ENCODE data around the gene TCEAL9. TPM values are rescaled to one million over a fixed set of nuclear protein-coding genes. Genes with fewer than 3 reads are reported as not detected.
A peak's percentile ranks its signal among the peaks of the same experiment; 100 is the strongest.

The TCEAL9 gene
- polyA plus RNA-seq, 1 experiment = 15.7 TPM

- Histone ChIP-seq H3K36me3 (ENCODE audit: control insufficient read depth, insufficient read depth, low read length) (no peaks in the 10 kb centered on the region), H3K27me3 (ENCODE audit: control insufficient read depth, insufficient read depth, low read length) (no peaks in the 10 kb centered on the region), H3K4me3 (ENCODE audit: low read depth, low read length) (peak within 1 kb of the TSS; percentile 43)
- no peak for DNase-seq (ENCODE audit: low read depth)
- no peak for TF ChIP-seq CTCF (IDR thresholded peaks at IDR 0.05; ENCODE audit: insufficient read depth, low read depth, low read length)
- ChIA-PET CTCF (no interaction called here), POLR2A (interaction anchor here (0.6 kb wide), 1 partner anchor 375 kb away, joined by 3 read pairs; no protein-coding TSS in a partner anchor)
These were observed 26.3 kb upstream of the TCEAL9 start, which contains the start of gene TCEAL7 for GRCh38 chrX:103329991-103330390. Gene TCEAL7 (plus strand): TSS chrX:103330239. CDS start chrX:103331404, 1,165 bp downstream.

GRCh38 chrX:103330681-103331288 lies 25.5 kb upstream of the TCEAL9 start:
- Histone ChIP-seq H3K36me3 (ENCODE audit: control insufficient read depth, insufficient read depth, low read length) (no peaks in the 10 kb centered on the region), H3K4me3 (ENCODE audit: low read depth, low read length) (peak overlapping the region; percentile 43), H3K27me3 (ENCODE audit: control insufficient read depth, insufficient read depth, low read length) (no peaks in the 10 kb centered on the region)
- DNase-seq (ENCODE audit: low read depth) = no peak
- no peak for TF ChIP-seq CTCF (IDR thresholded peaks at IDR 0.05; ENCODE audit: insufficient read depth, low read depth, low read length)
- CTCF ChIA-PET = interaction anchor here (1.1 kb wide), 1 partner anchor 10 kb away, joined by 3 read pairs; no protein-coding TSS in a partner anchor
- POLR2A ChIA-PET = no interaction called here

- DNase-seq (ENCODE audit: low read depth) = no peak
- Histone ChIP-seq H3K4me3 (ENCODE audit: low read depth, low read length) (no peak overlapping the region), H3K36me3 (ENCODE audit: control insufficient read depth, insufficient read depth, low read length) (no peaks in the 10 kb centered on the region), H3K27me3 (ENCODE audit: control insufficient read depth, insufficient read depth, low read length) (peaks cover 3% of the 10 kb centered on the region; the same call in 1 of the 2 replicates)
- ChIA-PET CTCF (interaction anchor here (1.5 to 2.6 kb wide), 2 partner anchors 125 to 151 kb away, joined by 4 to 11 read pairs; no protein-coding TSS in a partner anchor), POLR2A (no interaction called here)
- TF ChIP-seq CTCF (IDR thresholded peaks at IDR 0.05; ENCODE audit: insufficient read depth, low read depth, low read length) = no peak
These were observed 17.6 kb upstream of the TCEAL9 start for GRCh38 chrX:103338663-103339062.

GRCh38 chrX:103343105-103343504 lies 13.2 kb upstream of the TCEAL9 start:
- Histone ChIP-seq H3K4me3 (ENCODE audit: low read depth, low read length) (no peak overlapping the region), H3K36me3 (ENCODE audit: control insufficient read depth, insufficient read depth, low read length) (no peaks in the 10 kb centered on the region), H3K27me3 (ENCODE audit: control insufficient read depth, insufficient read depth, low read length) (peaks cover 3% of the 10 kb centered on the region; the same call in 1 of the 2 replicates)
- CTCF ChIA-PET = interaction anchor here (0.8 to 1.4 kb wide), 4 partner anchors 110 to 124 kb away, joined by 3 to 7 read pairs (median 4); no protein-coding TSS in a partner anchor
- DNase-seq (ENCODE audit: low read depth) = no peak
- peak; percentile 66 for TF ChIP-seq CTCF (IDR thresholded peaks at IDR 0.05; ENCODE audit: insufficient read depth, low read depth, low read length)
- POLR2A ChIA-PET = no interaction called here

GRCh38 chrX:103344606-103345005 lies 11.7 kb upstream of the TCEAL9 start:
- no peak for TF ChIP-seq CTCF (IDR thresholded peaks at IDR 0.05; ENCODE audit: insufficient read depth, low read depth, low read length)
- Histone ChIP-seq H3K27me3 (ENCODE audit: control insufficient read depth, insufficient read depth, low read length) (no peaks in the 10 kb centered on the region), H3K36me3 (ENCODE audit: control insufficient read depth, insufficient read depth, low read length) (no peaks in the 10 kb centered on the region), H3K4me3 (ENCODE audit: low read depth, low read length) (no peak overlapping the region)
- POLR2A ChIA-PET = no interaction called here
- no peak for DNase-seq (ENCODE audit: low read depth)
- CTCF ChIA-PET = no interaction called here
